SU-DHL-6 (cell line): Measurements from ENCODE around the gene MOCS3.

Experiments
- H2AFZ ChIP-seq: fragments of 200-600 bp; sonication (generic); 2 replicates; pipeline ENCODE4 v1.6.1; 2014; ENCODE audit warnings: low read depth, mild to moderate bottlenecking, moderate library complexity, mixed read lengths, antibody characterized with exemption, low read length; ENCODE audit not compliant: severe bottlenecking
- H3F3A ChIP-seq: fragments of 200-600 bp; shearing (Covaris generic); 2 replicates; pipeline ENCODE4 v1.6.0; 2016; ENCODE audit warnings: antibody characterized with exemption, mild to moderate bottlenecking; ENCODE audit not compliant: insufficient read depth
- H3K27ac ChIP-seq: fragments of 200-600 bp; sonication (generic); 2 replicates; pipeline ENCODE4 v1.5.1; 2016; ENCODE audit warnings: low read depth, mild to moderate bottlenecking, low read length, moderate library complexity, mixed read lengths
- H3K27me3 ChIP-seq: fragments of 200-600 bp; sonication (generic), shearing (Covaris generic); 2 replicates; pipeline ENCODE4 v1.6.0; 2014; ENCODE audit warnings: mild to moderate bottlenecking, low read length
- H3K36me3 ChIP-seq: fragments of 200-600 bp; sonication (generic); 2 replicates; pipeline ENCODE4 v1.6.1; 2014; ENCODE audit warnings: mild to moderate bottlenecking, low read length, mixed read lengths
- H3K4me2 ChIP-seq: fragments of 300-600, 200-600 bp; shearing (Covaris generic), sonication (generic); 2 replicates; pipeline ENCODE4 v1.6.0; 2014; ENCODE audit warnings: low read length, low read depth, mild to moderate bottlenecking; ENCODE audit not compliant: poor library complexity, severe bottlenecking
- H3K4me3 ChIP-seq: fragments of 200-600 bp; sonication (generic); 2 replicates; pipeline ENCODE4 v1.5.1; 2014; ENCODE audit warnings: antibody characterized with exemption, low read length, mild to moderate bottlenecking, mixed read lengths; ENCODE audit not compliant: insufficient read depth, poor library complexity, severe bottlenecking
- H3K79me2 ChIP-seq: fragments of 200-600 bp; sonication (generic); 2 replicates; pipeline ENCODE4 v1.6.1; 2014; ENCODE audit warnings: mild to moderate bottlenecking, low read length, moderate library complexity; ENCODE audit not compliant: insufficient read depth
- H3K9ac ChIP-seq: fragments of 200-600 bp; sonication (generic); 2 replicates; pipeline ENCODE4 v1.7.0; 2014; ENCODE audit warnings: mild to moderate bottlenecking, low read length
- H3K9me2 ChIP-seq: fragments of 200-600 bp; sonication (generic); replicated peaks from 2 replicates; pipeline ENCODE4 v1.6.1; 2014; ENCODE audit warnings: low read length; ENCODE audit not compliant: insufficient read depth
- H3K9me3 ChIP-seq: fragments of 200-600 bp; sonication (generic); 2 replicates; pipeline ENCODE4 v1.6.1; 2014; ENCODE audit warnings: low read length, mixed read lengths; ENCODE audit not compliant: insufficient read depth
- H4K20me1 ChIP-seq: fragments of 200-600 bp; sonication (generic); 2 replicates; pipeline ENCODE4 v1.6.1; 2014; ENCODE audit warnings: low read depth, mild to moderate bottlenecking, antibody characterized with exemption, low read length, moderate library complexity, mixed read lengths
- CTCF ChIP-seq: fragments of 200-600 bp; sonication (generic); IDR thresholded peaks from one replicate; pipeline ENCODE4 v1.5.1; 2017; ENCODE audit warnings: antibody characterized with exemption, mild to moderate bottlenecking, low read length, moderate library complexity; ENCODE audit not compliant: insufficient read depth, poor library complexity, severe bottlenecking
- EZH2phosphoT487 ChIP-seq: fragments of 200-600 bp; sonication (generic), shearing (Covaris generic); conservative IDR thresholded peaks from 2 replicates; pipeline ENCODE4 v1.6.1; 2018; ENCODE audit warnings: mild to moderate bottlenecking, antibody characterized with exemption, low read length, moderate library complexity, mixed read lengths

The MOCS3 gene

GRCh38 chr20:50924261-50924920 lies 34.2 kb upstream of the MOCS3 start:
- Histone ChIP-seq H3F3A (peaks cover 20% of the 10 kb centered on the region), H3K36me3 (peaks cover 49% of the 10 kb centered on the region), H3K9me2 (no peaks in the 10 kb centered on the region), H3K4me3 (no peak overlapping the region), H3K27me3 (no peaks in the 10 kb centered on the region), H4K20me1 (peaks cover 69% of the 10 kb centered on the region), H3K9ac (no peak overlapping the region), H3K27ac (no peak overlapping the region), H3K9me3 (no peaks in the 10 kb centered on the region), H3K79me2 (peaks cover 99% of the 10 kb centered on the region), H3K4me2 (peak overlapping the region; percentile 2), H2AFZ (no peak overlapping the region)
- TF ChIP-seq CTCF (no peak), EZH2phosphoT487 (no peak)

- Histone ChIP-seq H3K27me3 (no peaks in the 10 kb centered on the region), H3K4me3 (no peak overlapping the region), H3K79me2 (peaks cover 90% of the 10 kb centered on the region), H3K4me2 (peak overlapping the region; percentile 76), H3F3A (peaks cover 15% of the 10 kb centered on the region; the same call in 1 of the 2 replicates), H3K27ac (no peak overlapping the region), H3K36me3 (peaks cover 49% of the 10 kb centered on the region), H3K9me3 (no peaks in the 10 kb centered on the region), H3K9me2 (no peaks in the 10 kb centered on the region), H2AFZ (no peak overlapping the region), H3K9ac (no peak overlapping the region), H4K20me1 (peaks cover 61% of the 10 kb centered on the region)
- no peak for TF ChIP-seq CTCF
These were observed 32.1 kb upstream of the MOCS3 start for GRCh38 chr20:50926530-50926929.

- H3K9ac ChIP-seq = 0 out of 2 replicates have a peak overlapping the region, but pooled peaks have one; percentile 90
- no peak overlapping the region for H2AFZ ChIP-seq
- TF ChIP-seq EZH2phosphoT487 = no peak
- no peak for TF ChIP-seq CTCF
- no peak overlapping the region for H3K27ac ChIP-seq
- peak overlapping the region; percentile 76 for H3K4me2 ChIP-seq
- H3K9me3 ChIP-seq = no peaks in the 10 kb centered on the region
- H3K9me2 ChIP-seq = no peaks in the 10 kb centered on the region
- peaks cover 54% of the 10 kb centered on the region for H4K20me1 ChIP-seq
- peaks cover 43% of the 10 kb centered on the region for H3K36me3 ChIP-seq
- H3F3A ChIP-seq = peaks cover 25% of the 10 kb centered on the region
- peak overlapping the region; percentile 98 for H3K4me3 ChIP-seq
- H3K79me2 ChIP-seq = peaks cover 70% of the 10 kb centered on the region
- H3K27me3 ChIP-seq = no peaks in the 10 kb centered on the region
These were observed 30.1 kb upstream of the MOCS3 start for GRCh38 chr20:50928469-50928868.
